Right cardiac atrium (tissue), 5 donors: ENCODE results near the gene TMEM179. TPM values are rescaled to one million over a fixed set of nuclear protein-coding genes. Genes with fewer than 3 reads are reported as not detected.

Experiments
- ATAC-seq, 2 donors: fragments of 200-7000 bp; cut with Tn5 transposase; one replicate each; pipeline versions ENCODE4 v1.8.0 to v1.9.1; 2020; ENCODE audit warnings: moderate library complexity in 2 of 2, mild to moderate bottlenecking in 1 of 2
- DNase-seq, 3 donors: peaks; one replicate each; pipeline ENCODE4 v3.0.0-alpha.2; 2020
- H3K27ac ChIP-seq: one replicate; pipeline ENCODE4 v1.5.1; 2013; ENCODE audit warnings: mild to moderate bottlenecking, low read length, control low read depth, moderate library complexity
- H3K27me3 ChIP-seq: one replicate; pipeline ENCODE4 v1.6.1; 2013; ENCODE audit not compliant: control insufficient read depth, insufficient read depth
- H3K4me1 ChIP-seq: one replicate; pipeline ENCODE4 v1.6.1; 2013; ENCODE audit warnings: low read length; ENCODE audit not compliant: control insufficient read depth, insufficient read depth
- H3K4me3 ChIP-seq: one replicate; pipeline ENCODE4 v1.5.1; 2013; ENCODE audit warnings: low read length, control low read depth
- H3K9me3 ChIP-seq: one replicate; pipeline ENCODE4 v1.6.1; 2013; ENCODE audit warnings: low read length; ENCODE audit not compliant: control insufficient read depth
- WGBS: extraction: QIAGEN DNeasy Blood & Tissue Kit; methylation state at CpG from one replicate; pipeline ENCODE4 v1.1.7; 2013; 5-methylcytosine and 5-hydroxymethylcytosine counted together
- intact Hi-C, 4 donors: fragments of 100-400 bp; cut with DNase I; formaldehyde crosslinking; loops; one replicate each; pipeline versions ENCODE4 v1.11.0 to v1.14.0; 2022 to 2023
- polyA plus RNA-seq: library from polyadenylated mRNA; stranded (reverse); fragments of 200-250 nt; gene quantifications from one replicate; pipeline ENCODE4 v1.2.3, GENCODE V29; 2013
- total RNA-seq, 4 donors: library from RNA; stranded (reverse); fragmentation: NEBNext Ultra II Directional; extraction: Animal tissue kit (Norgen Biotek cat#: 25700); gene quantifications; one replicate each; pipeline ENCODE4 v1.2.1, GENCODE V29; 2021
- donor health status: healthy with polysubstance abuse.
- donor health status: DM: no; HTN: yes; CAD: no.
- donor health status: DM: no; HTN: no; CAD: no.
- donor health status: DM: no; HTN: yes; CAD: no; lungs with severe emphysema.
- donor health status: DM: yes; HTN: yes; CAD: no.

Gene TMEM179
- total and polyA plus RNA-seq, 5 donors = 0.57 to 2.2 (median 1.2) TPM

- DNase-seq (no peak), ATAC-seq (no peak)
- H3K27ac ChIP-seq = no peak overlapping the region
- no peaks in the 10 kb centered on the region for H3K27me3 ChIP-seq
- no peaks in the 10 kb centered on the region for H3K9me3 ChIP-seq
- no peaks in the 10 kb centered on the region for H3K4me1 ChIP-seq
- H3K4me3 ChIP-seq = no peak overlapping the region
- WGBS = 82% methylated on average over 9 of the region's 9 CpGs
- intact Hi-C loops = loop anchor here in 3 of 4 donors (5.0 to 10.0 kb wide), 3 partner anchors 431 to 493 kb away; partner anchors contain the start of genes ASPG (in 1 of the 3) and KIF26A (in 1 of the 3)
Measured at GRCh38 chr14:104567957-104568225, 36.7 kb downstream of the TMEM179 start.

DNA sequence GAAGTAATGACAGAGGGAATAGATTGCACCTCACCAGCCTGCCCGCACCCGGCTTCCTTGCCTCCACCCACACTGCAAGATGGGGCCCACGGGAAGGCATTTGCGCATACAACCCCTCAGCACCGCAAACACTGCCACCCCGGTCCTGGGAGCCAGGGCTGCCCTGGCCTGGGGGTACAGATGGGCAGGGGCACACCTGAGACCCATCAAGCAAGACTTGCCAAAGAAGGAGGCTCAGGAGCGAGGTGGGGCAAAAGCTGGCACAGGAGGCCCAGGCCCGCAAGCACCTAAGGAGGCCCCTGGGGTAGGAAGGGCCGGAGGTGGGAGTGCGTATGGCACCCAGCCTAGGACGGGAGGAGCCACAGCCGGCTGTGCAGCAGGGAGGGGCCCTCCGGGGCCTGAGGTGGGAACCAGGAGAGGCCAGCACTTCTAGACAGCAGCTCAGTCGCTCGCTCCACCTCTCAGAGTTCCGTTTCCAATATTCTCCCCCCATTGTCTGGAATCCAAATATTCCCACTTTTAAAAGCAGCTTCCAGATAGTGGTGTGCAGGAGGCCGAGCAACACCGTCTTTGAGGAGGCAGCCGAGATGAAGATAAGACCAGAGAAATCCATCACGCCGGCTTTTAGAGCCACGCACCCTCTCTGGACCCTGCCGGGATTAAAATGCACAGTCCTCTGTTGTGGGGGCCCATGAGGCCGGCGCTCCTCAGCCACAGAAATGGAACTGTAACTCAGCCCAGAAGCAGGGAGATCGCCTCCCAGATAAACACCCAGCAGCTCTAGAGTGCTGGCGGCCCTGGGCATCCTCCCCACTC is 37.2 kb downstream of the TMEM179 start:
- intact Hi-C loops = loop anchor here in 3 of 4 donors (5.0 to 10.0 kb wide), 3 partner anchors 430 to 493 kb away; partner anchors contain the start of genes ASPG (in 1 of the 3) and KIF26A (in 1 of the 3)
- Histone ChIP-seq H3K27me3 (no peaks in the 10 kb centered on the region), H3K9me3 (no peaks in the 10 kb centered on the region), H3K4me1 (no peaks in the 10 kb centered on the region), H3K4me3 (no peak overlapping the region), H3K27ac (no peak overlapping the region)
- ATAC-seq (no peak), DNase-seq (no peak)
- 43% methylated on average over 27 of the region's 27 CpGs for WGBS

- Histone ChIP-seq H3K9me3 (no peaks in the 10 kb centered on the region), H3K27ac (no peak overlapping the region), H3K4me3 (no peak overlapping the region), H3K4me1 (no peaks in the 10 kb centered on the region), H3K27me3 (no peaks in the 10 kb centered on the region)
- peak in 2 of 3 donors; percentile 45 to 50 for DNase-seq
- 76% methylated on average over 30 of the region's 30 CpGs for WGBS
- no peak for ATAC-seq
- intact Hi-C loops = loop anchor here (2.0 to 10.0 kb wide), 5 partner anchors 428 to 490 kb away; partner anchors contain the start of genes ASPG (in 1 of the 4) and KIF26A (in 1 of the 4)
Measured at GRCh38 chr14:104564744-104565679, 39.6 kb downstream of the TMEM179 start.

- Histone ChIP-seq H3K9me3 (no peaks in the 10 kb centered on the region), H3K27ac (no peak overlapping the region), H3K4me3 (no peak overlapping the region), H3K4me1 (no peaks in the 10 kb centered on the region), H3K27me3 (no peaks in the 10 kb centered on the region)
- 7% methylated on average over 27 of the region's 27 CpGs for WGBS
- ATAC-seq = peak; percentile 75 to 84
- intact Hi-C loops = loop anchor here (2.0 to 10.0 kb wide), 5 partner anchors 425 to 489 kb away; partner anchors contain the start of genes ASPG (in 1 of the 4) and KIF26A (in 1 of the 4)
- peak; percentile 78 to 91 (median 90) for DNase-seq
Measured at GRCh38 chr14:104563742-104564615, 40.6 kb downstream of the TMEM179 start.

GRCh38 chr14:104563191-104563741 is 41.3 kb downstream of the TMEM179 start:
- Histone ChIP-seq H3K27me3 (no peaks in the 10 kb centered on the region), H3K4me1 (no peaks in the 10 kb centered on the region), H3K27ac (no peak overlapping the region), H3K4me3 (no peak overlapping the region), H3K9me3 (no peaks in the 10 kb centered on the region)
- intact Hi-C loops = loop anchor here (2.0 to 10.0 kb wide), 4 partner anchors 424 to 488 kb away; partner anchors contain the start of genes ASPG (in 1 of the 4) and KIF26A (in 1 of the 4)
- DNase-seq (peak; percentile 13 to 49 (median 48)), ATAC-seq (peak; percentile 6 to 12)
- 57% methylated on average over 15 of the region's 15 CpGs for WGBS

DNA sequence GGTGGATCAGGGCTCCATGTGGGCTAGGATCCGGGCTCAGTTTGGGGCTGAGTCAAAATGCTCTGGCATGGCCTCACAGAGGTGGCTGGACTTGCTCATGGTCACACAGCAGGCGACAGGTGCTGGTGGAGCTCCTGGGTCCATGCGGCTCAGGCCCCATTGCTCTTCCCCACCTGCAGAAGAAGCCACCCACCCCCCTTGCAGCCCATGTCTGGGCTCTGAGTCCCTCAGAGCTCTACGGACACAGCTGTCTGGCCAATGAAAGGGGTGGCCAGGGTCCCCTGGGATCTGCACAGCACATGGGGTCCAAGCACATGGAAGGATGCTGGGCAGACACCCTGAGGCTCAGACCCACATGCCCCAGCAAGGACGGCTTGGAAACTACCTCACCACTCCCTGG is 42.0 kb downstream of the TMEM179 start:
- Histone ChIP-seq H3K9me3 (no peaks in the 10 kb centered on the region), H3K4me3 (no peak overlapping the region), H3K27me3 (no peaks in the 10 kb centered on the region), H3K4me1 (no peaks in the 10 kb centered on the region), H3K27ac (no peak overlapping the region)
- ATAC-seq (no peak), DNase-seq (peak in 2 of 3 donors; percentile 11 to 38)
- intact Hi-C loops = loop anchor here (2.0 to 10.0 kb wide), 4 partner anchors 424 to 488 kb away; partner anchors contain the start of genes ASPG (in 1 of the 4) and KIF26A (in 1 of the 4)
- WGBS = 84% methylated on average over 5 of the region's 5 CpGs

- Histone ChIP-seq H3K27me3 (no peaks in the 10 kb centered on the region), H3K27ac (no peak overlapping the region), H3K4me1 (no peaks in the 10 kb centered on the region), H3K4me3 (no peak overlapping the region), H3K9me3 (no peaks in the 10 kb centered on the region)
- intact Hi-C loops = loop anchor here (2.0 to 10.0 kb wide), 4 partner anchors 423 to 487 kb away; partner anchors contain the start of genes ASPG (in 1 of the 4) and KIF26A (in 1 of the 4)
- 78% methylated on average over 23 of the region's 23 CpGs for WGBS
- DNase-seq = peak; percentile 8 to 32 (median 20)
- no peak for ATAC-seq
Measured at GRCh38 chr14:104561632-104562495, 42.7 kb downstream of the TMEM179 start.

- no peaks in the 10 kb centered on the region for H3K27me3 ChIP-seq
- 72% methylated on average over 17 of the region's 17 CpGs for whole genome bisulfite sequencing
- intact Hi-C loops = loop anchor here (5.0 to 10.0 kb wide), 3 partner anchors 429 to 486 kb away; partner anchors contain the start of gene ASPG (in 1 of the 4)
- H3K27ac ChIP-seq = no peak overlapping the region
- ATAC-seq = no peak
- DNase-seq = peak in 2 of 3 donors; percentile 4 to 35
- no peak overlapping the region for H3K4me3 ChIP-seq
- H3K4me1 ChIP-seq = no peaks in the 10 kb centered on the region
- H3K9me3 ChIP-seq = no peaks in the 10 kb centered on the region
Measured at GRCh38 chr14:104561124-104561557, 43.4 kb downstream of the TMEM179 start.

DNA sequence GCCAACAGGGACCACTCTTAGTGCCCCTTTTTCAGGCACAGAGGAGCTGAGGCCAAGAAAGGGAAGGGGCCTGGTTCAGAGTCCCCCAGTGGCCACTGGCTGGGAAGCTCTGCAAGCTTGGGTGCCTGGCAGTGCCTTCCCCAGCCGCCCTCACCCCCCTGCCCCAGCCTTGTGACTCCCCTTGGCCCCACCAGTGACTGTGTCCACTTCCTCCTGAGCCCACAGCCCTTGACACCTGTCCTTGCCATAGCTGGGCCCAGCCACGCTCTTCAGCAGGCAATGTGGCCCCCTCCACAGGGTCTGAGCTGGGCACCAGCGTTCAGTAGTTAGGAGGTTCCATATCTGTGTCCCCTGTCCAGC is 44.0 kb downstream of the TMEM179 start:
- intact Hi-C loops = loop anchor here (5.0 to 10.0 kb wide), 3 partner anchors 428 to 486 kb away; partner anchors contain the start of gene ASPG (in 1 of the 4)
- ATAC-seq = no peak
- peak in 1 of 3 donors; percentile 6 for DNase-seq
- H3K27me3 ChIP-seq = no peaks in the 10 kb centered on the region
- 90% methylated on average over 3 of the region's 3 CpGs for WGBS
- no peak overlapping the region for H3K27ac ChIP-seq
- H3K9me3 ChIP-seq = no peaks in the 10 kb centered on the region
- no peak overlapping the region for H3K4me3 ChIP-seq
- no peaks in the 10 kb centered on the region for H3K4me1 ChIP-seq
